IPS DF 6.9 (cell line): ENCODE measurements around the gene TMEM235.

Source experiments
- DNase-seq: peaks from one replicate; pipeline ENCODE4 v3.0.0-alpha.2; 2013; ENCODE audit warnings: low read depth, low spot score
- H3K27ac ChIP-seq: one replicate; pipeline ENCODE4 v1.5.1; 2013; ENCODE audit warnings: low read length, control low read depth
- H3K27me3 ChIP-seq: 2 replicates; pipeline ENCODE4 v1.6.1; 2013; ENCODE audit warnings: mild to moderate bottlenecking, low read length; ENCODE audit not compliant: control insufficient read depth, insufficient read depth
- H3K36me3 ChIP-seq: 2 replicates; pipeline ENCODE4 v1.6.1; 2013; ENCODE audit warnings: low read length; ENCODE audit not compliant: control insufficient read depth, insufficient read depth
- H3K4me1 ChIP-seq: 2 replicates; pipeline ENCODE4 v1.6.1; 2013; ENCODE audit warnings: low read length; ENCODE audit not compliant: control insufficient read depth, insufficient read depth
- H3K4me3 ChIP-seq: 2 replicates; pipeline ENCODE4 v1.5.1; 2013; ENCODE audit warnings: mild to moderate bottlenecking, low read length
- H3K9me3 ChIP-seq: 2 replicates; pipeline ENCODE4 v1.6.1; 2013; ENCODE audit warnings: low read length, inconsistent platforms; ENCODE audit not compliant: control insufficient read depth, insufficient read depth
- WGBS: extraction: QIAGEN DNeasy Blood & Tissue Kit; methylation state at CpG from one replicate; pipeline ENCODE4 v1.1.7; 2013; ENCODE audit warnings: mixed read lengths, missing lambda C conversion rate; ENCODE audit not compliant: insufficient read length, insufficient coverage; 5-methylcytosine and 5-hydroxymethylcytosine counted together

Gene TMEM235

GRCh38 chr17:78238823-78239488, 7.5 kb downstream of the TMEM235 start:
- H3K27ac ChIP-seq = no peak overlapping the region
- WGBS = no CpG with 5 or more reads among the region's 20 CpGs
- no peaks in the 10 kb centered on the region for H3K4me1 ChIP-seq
- no peak for DNase-seq
- H3K27me3 ChIP-seq = no peaks in the 10 kb centered on the region
- H3K9me3 ChIP-seq = no peaks in the 10 kb centered on the region
- no peaks in the 10 kb centered on the region; the same call in 1 of the 2 replicates for H3K36me3 ChIP-seq
- no peak overlapping the region for H3K4me3 ChIP-seq

DNA sequence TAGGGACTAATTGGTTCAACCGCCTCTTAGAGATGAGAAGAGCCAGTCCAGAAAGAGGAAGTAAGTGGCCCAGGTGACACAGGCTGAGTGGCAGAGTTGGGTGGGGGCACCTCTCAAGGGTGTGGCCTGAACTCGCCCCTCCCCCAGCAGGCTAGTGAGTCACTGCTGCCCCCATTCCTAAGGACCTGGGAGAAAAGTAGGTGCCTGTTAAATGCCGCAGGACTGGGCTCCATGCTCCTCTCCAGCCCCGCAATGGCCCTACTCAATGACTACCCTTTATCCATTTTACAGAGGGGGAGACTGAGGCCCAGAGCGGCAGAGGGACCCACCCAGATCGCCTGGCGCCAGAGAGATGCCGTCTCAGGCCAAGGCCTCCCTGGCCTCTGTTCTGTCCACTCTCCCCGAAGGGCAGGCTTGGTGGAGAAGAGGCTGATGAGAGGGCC, 8.1 kb downstream of the TMEM235 start:
- H3K4me1 ChIP-seq = no peaks in the 10 kb centered on the region
- H3K27me3 ChIP-seq = no peaks in the 10 kb centered on the region
- H3K4me3 ChIP-seq = no peak overlapping the region
- no CpG with 5 or more reads among the region's 9 CpGs for WGBS
- DNase-seq = no peak
- H3K9me3 ChIP-seq = no peaks in the 10 kb centered on the region
- no peaks in the 10 kb centered on the region for H3K36me3 ChIP-seq
- no peak overlapping the region for H3K27ac ChIP-seq

DNA sequence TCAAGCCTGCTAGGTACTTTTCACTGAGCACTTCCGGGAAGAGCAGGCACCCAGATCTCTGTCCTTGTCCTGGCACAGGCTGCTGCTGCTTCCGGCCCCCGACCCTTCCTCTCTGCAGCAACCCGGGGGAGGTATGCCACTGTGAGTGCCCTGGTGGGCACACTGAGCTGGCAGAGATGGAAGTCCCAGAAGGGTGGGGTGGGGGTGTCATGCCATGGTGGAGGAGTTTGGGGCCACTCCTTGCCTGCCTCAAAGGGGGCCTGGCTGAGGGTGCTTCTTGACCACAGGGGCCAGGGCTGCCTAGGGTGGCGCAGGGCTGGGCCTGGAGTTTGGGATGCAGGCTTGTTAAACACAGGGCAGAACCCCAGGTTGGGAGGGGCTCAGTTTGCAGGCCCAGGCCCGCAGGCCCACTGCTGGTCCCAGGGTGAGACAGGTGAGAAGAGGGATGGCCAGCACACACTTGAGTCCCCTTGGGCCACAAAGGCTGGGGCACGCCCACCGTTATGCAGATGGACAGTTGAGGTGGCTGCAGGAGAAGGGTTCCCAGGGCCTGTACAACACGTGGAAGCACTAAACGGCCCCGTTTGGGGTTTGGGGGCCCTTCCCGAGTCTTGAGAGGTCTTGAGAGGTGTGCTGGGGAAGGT, 8.7 kb downstream of the TMEM235 start:
- no peak overlapping the region for H3K4me3 ChIP-seq
- WGBS = no CpG with 5 or more reads among the region's 12 CpGs
- H3K4me1 ChIP-seq = no peaks in the 10 kb centered on the region
- DNase-seq = no peak
- H3K27me3 ChIP-seq = no peaks in the 10 kb centered on the region
- no peaks in the 10 kb centered on the region for H3K36me3 ChIP-seq
- H3K27ac ChIP-seq = no peak overlapping the region
- no peaks in the 10 kb centered on the region for H3K9me3 ChIP-seq

- Histone ChIP-seq H3K4me3 (no peak overlapping the region), H3K27ac (no peak overlapping the region), H3K27me3 (no peaks in the 10 kb centered on the region), H3K9me3 (no peaks in the 10 kb centered on the region), H3K36me3 (no peaks in the 10 kb centered on the region), H3K4me1 (no peaks in the 10 kb centered on the region)
- WGBS = no CpG with 5 or more reads among the region's 9 CpGs
- no peak for DNase-seq
Observed at GRCh38 chr17:78240839-78241238, 9.4 kb downstream of the TMEM235 start.

- Histone ChIP-seq H3K9me3 (no peaks in the 10 kb centered on the region), H3K27me3 (no peaks in the 10 kb centered on the region), H3K4me1 (no peaks in the 10 kb centered on the region), H3K4me3 (no peak overlapping the region), H3K36me3 (no peaks in the 10 kb centered on the region), H3K27ac (no peak overlapping the region)
- DNase-seq = no peak
- no CpG with 5 or more reads among the region's 13 CpGs for WGBS
Observed at GRCh38 chr17:78241277-78242023, 10.0 kb downstream of the TMEM235 start.

GRCh38 chr17:78242024-78242742, 10.8 kb downstream of the TMEM235 start:
- H3K27me3 ChIP-seq = no peaks in the 10 kb centered on the region
- H3K27ac ChIP-seq = no peak overlapping the region
- DNase-seq = no peak
- no peaks in the 10 kb centered on the region for H3K36me3 ChIP-seq
- no peaks in the 10 kb centered on the region for H3K9me3 ChIP-seq
- H3K4me3 ChIP-seq = no peak overlapping the region
- no CpG with 5 or more reads among the region's 21 CpGs for WGBS
- no peaks in the 10 kb centered on the region for H3K4me1 ChIP-seq

GRCh38 chr17:78247304-78247703, 15.9 kb downstream of the TMEM235 start:
- Histone ChIP-seq H3K9me3 (no peaks in the 10 kb centered on the region), H3K4me3 (no peak overlapping the region), H3K36me3 (no peaks in the 10 kb centered on the region), H3K27ac (no peak overlapping the region), H3K4me1 (no peaks in the 10 kb centered on the region), H3K27me3 (no peaks in the 10 kb centered on the region)
- no CpG with 5 or more reads among the region's 8 CpGs for WGBS
- no peak for DNase-seq

DNA sequence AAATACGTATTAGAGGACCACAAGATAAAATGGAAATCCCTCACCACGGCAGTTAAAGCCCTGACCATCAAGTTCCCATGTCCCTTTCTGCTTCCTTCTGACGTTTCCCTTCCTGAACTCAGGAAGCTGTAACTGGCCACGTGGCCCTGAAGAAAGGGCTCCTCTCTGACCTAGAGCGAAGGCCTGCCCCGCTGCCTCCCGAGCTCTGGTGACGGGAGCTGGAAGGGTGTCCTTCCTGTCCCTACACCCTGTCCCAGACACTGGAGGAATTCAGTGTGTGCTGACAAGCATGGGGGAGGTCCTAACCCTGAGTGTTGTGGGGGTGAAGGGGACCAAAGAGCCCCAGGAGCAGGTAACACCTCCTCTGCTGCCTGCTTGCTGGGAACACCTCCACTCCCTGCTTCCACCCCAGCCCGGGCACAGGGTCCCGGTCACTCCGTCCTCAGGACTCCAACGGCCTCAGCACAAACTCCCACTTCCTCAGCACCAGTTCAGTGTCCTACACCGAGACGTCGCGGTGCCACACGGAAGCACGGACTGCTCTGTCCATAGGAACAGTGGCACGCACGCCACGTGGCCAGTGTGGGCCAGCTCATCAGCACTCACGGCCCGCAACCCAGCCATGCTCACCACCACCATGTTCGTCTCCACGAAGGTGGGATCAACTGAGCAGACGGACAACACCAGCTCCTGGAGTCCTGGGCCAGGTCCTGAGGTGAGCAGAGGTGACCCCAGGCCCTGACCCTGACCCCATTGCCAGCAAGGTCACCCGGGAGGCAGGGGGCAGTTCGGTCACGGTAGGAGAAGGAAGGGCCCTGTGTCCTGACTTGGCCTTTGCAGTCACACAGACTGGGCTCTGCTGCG, 16.9 kb downstream of the TMEM235 start:
- H3K9me3 ChIP-seq = no peaks in the 10 kb centered on the region
- H3K4me3 ChIP-seq = no peak overlapping the region
- H3K4me1 ChIP-seq = peaks cover 4% of the 10 kb centered on the region; the same call in 1 of the 2 replicates
- WGBS = no CpG with 5 or more reads among the region's 30 CpGs
- H3K36me3 ChIP-seq = no peaks in the 10 kb centered on the region
- H3K27me3 ChIP-seq = no peaks in the 10 kb centered on the region
- H3K27ac ChIP-seq = no peak overlapping the region
- DNase-seq = no peak

DNA sequence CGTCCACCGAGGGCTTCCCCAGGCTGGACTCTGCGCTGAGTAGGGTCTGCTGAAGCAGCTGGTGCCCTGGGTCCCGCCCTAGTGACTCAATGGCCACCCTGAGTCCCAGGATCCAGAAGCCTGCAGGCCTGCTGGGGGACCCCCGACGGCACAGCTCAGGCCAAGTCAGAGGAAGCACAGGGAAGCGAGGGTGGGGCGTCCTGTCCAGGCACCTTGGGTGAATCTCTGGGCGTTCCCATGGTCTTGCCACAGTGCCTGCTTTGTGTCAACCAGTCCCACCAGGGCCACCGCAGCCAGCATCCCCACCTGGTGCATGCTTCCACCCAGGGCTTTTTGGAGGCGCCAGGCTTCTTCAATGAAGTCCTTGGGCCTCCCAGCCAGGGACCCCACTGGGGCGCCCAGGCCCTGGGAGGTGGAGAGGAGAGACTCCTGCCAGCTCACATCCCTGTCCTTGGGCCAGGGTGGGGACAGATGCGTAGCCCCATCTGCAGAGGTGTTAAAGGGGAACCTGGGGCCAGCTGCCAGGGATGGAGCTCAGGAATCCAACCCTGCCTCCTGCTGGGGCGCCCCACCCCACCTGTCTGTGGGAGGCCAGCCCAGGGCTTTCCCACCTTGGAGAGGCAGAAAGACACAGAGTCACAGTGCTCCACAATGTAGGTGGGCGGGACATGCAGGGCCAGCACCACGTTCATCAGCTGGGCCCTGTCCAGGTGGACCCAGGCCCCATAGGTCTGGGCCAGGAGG, 17.8 kb downstream of the TMEM235 start:
- no CpG with 5 or more reads among the region's 16 CpGs for WGBS
- H3K9me3 ChIP-seq = no peaks in the 10 kb centered on the region
- H3K36me3 ChIP-seq = no peaks in the 10 kb centered on the region
- DNase-seq = no peak
- H3K4me1 ChIP-seq = peaks cover 5% of the 10 kb centered on the region; the same call in 1 of the 2 replicates
- no peaks in the 10 kb centered on the region for H3K27me3 ChIP-seq
- no peak overlapping the region for H3K27ac ChIP-seq
- no peak overlapping the region for H3K4me3 ChIP-seq
